Measurements from ENCODE around the gene NGFR.

NGFR gene

DNA sequence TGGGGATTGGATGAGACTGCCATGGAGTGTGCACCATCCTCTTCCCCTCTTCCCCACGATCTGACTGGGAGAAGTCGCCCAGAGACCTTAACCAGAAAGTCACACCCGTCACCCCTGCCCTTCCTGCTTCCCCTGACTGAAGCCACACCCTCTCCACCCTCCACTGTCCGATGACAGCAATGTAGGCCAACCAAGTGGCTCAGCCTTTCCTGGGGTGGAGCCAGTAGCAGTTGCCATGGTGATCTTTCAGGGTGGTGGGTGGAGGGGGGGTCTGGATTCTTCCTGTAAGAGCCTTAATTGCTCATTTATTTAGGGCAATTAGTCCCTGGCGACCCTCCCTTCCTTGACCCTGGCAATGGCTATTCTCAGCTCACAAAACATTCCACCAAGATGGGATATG is 42.9 kb upstream of the NGFR start:
- in situ Hi-C loops (cut with HindIII; ENCODE audit: low pct_ligation_motif_present, low sequenced_read_pairs): no loop called here
- no peak for DNase-seq
- Histone ChIP-seq H3K4me3 (ENCODE audit: low read depth, low read length) (no peak overlapping the region), H3K36me3 (replicated peaks) (no peaks in the 10 kb centered on the region), H3K27me3 (replicated peaks) (peaks cover 2% of the 10 kb centered on the region), H3K27ac (no peak overlapping the region)
- TF ChIP-seq, protein P1, sequence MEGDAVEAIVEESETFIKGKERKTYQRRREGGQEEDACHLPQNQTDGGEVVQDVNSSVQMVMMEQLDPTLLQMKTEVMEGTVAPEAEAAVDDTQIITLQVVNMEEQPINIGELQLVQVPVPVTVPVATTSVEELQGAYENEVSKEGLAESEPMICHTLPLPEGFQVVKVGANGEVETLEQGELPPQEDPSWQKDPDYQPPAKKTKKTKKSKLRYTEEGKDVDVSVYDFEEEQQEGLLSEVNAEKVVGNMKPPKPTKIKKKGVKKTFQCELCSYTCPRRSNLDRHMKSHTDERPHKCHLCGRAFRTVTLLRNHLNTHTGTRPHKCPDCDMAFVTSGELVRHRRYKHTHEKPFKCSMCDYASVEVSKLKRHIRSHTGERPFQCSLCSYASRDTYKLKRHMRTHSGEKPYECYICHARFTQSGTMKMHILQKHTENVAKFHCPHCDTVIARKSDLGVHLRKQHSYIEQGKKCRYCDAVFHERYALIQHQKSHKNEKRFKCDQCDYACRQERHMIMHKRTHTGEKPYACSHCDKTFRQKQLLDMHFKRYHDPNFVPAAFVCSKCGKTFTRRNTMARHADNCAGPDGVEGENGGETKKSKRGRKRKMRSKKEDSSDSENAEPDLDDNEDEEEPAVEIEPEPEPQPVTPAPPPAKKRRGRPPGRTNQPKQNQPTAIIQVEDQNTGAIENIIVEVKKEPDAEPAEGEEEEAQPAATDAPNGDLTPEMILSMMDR (IDR thresholded peaks at IDR 0.05; ENCODE audit: low read depth, low read length, missing control alignments): no peak

DNA sequence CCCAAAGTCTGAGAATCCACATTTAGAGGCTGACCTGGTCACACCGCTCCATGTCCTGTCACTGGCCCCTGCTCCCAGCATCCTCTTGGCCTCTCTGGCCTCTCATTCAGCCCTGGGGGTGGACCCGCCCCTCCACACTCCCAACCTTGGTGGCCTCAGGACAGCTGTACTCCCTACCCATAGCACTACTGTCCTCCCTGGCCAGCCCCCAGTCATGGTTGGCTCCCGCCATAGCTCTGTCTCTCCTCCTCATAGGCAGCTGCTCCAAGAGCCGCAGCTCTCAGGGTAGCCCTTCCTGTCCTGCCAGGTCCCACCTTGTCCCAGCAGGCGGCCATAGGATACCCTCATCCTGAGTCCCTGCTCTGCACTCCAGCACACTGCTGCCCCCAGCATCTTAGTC is 42.4 kb upstream of the NGFR start:
- no peak overlapping the region for H3K27ac ChIP-seq
- peaks cover 6% of the 10 kb centered on the region for H3K27me3 ChIP-seq (replicated peaks)
- H3K4me3 ChIP-seq (ENCODE audit: low read depth, low read length): no peak overlapping the region
- in situ Hi-C loops (cut with HindIII; ENCODE audit: low pct_ligation_motif_present, low sequenced_read_pairs): no loop called here
- DNase-seq: no peak
- H3K36me3 ChIP-seq (replicated peaks): no peaks in the 10 kb centered on the region
- TF ChIP-seq, protein P1 (IDR thresholded peaks at IDR 0.05; ENCODE audit: low read depth, low read length, missing control alignments): no peak

DNA sequence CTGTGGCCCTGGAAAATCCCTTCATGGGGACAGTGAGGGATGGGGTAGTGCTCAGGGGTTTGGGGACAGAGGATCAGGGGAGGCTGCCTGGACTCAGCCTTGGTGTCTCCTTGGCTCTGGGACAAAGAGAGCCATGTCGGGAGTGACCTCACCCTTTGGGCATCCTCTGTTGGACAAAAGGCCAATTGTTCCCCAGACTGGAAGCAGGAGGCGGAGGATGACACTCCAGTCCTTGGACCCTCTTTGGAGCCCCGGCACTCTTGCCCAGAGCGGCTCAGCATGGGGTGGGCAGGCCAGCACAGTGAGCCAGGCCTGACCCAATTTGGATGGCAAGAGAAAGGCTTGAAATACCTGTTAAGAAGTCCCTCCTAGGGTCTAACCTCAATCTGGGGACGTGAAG is 41.0 kb upstream of the NGFR start:
- no peak overlapping the region for H3K4me3 ChIP-seq (ENCODE audit: low read depth, low read length)
- TF ChIP-seq, protein P1 (IDR thresholded peaks at IDR 0.05; ENCODE audit: low read depth, low read length, missing control alignments): no peak
- in situ Hi-C loops (cut with HindIII; ENCODE audit: low pct_ligation_motif_present, low sequenced_read_pairs): no loop called here
- DNase-seq: no peak
- H3K36me3 ChIP-seq (replicated peaks): no peaks in the 10 kb centered on the region
- peaks cover 7% of the 10 kb centered on the region for H3K27me3 ChIP-seq (replicated peaks)
- H3K27ac ChIP-seq: no peak overlapping the region

DNA sequence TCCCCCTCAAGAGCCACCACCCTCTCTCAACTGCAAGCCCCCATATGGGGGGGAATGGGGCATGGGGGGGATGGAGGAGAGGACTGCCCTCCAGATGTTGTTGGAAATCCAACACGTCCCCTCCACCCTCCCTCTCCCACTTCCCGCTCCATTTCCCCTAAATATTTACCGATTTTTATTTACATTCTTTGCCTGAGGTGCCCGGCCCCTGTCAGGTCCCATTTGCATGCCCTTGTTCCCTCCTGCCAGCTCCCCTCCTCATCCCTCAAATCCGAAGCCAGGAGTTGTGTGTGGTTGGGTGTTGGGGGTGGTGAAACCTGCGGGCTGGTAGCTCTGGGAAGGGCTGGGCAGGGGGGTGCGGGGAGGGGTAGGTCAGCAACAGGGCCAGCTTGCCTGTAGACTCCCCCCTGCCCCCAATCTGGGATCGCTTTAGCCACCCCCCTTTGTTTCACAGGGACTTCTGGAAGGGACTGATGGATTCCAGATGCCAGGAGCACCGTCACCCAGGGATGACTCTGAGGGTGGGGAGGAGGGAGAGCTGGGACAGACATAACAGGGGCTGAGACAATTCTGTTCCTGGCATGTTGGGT is 39.7 kb upstream of the NGFR start:
- Histone ChIP-seq H3K27ac (no peak overlapping the region), H3K36me3 (replicated peaks) (no peaks in the 10 kb centered on the region), H3K27me3 (replicated peaks) (peaks cover 13% of the 10 kb centered on the region), H3K4me3 (ENCODE audit: low read depth, low read length) (no peak overlapping the region)
- TF ChIP-seq, protein P1 (IDR thresholded peaks at IDR 0.05; ENCODE audit: low read depth, low read length, missing control alignments): no peak
- DNase-seq: no peak
- in situ Hi-C loops (cut with HindIII; ENCODE audit: low pct_ligation_motif_present, low sequenced_read_pairs): no loop called here

DNA sequence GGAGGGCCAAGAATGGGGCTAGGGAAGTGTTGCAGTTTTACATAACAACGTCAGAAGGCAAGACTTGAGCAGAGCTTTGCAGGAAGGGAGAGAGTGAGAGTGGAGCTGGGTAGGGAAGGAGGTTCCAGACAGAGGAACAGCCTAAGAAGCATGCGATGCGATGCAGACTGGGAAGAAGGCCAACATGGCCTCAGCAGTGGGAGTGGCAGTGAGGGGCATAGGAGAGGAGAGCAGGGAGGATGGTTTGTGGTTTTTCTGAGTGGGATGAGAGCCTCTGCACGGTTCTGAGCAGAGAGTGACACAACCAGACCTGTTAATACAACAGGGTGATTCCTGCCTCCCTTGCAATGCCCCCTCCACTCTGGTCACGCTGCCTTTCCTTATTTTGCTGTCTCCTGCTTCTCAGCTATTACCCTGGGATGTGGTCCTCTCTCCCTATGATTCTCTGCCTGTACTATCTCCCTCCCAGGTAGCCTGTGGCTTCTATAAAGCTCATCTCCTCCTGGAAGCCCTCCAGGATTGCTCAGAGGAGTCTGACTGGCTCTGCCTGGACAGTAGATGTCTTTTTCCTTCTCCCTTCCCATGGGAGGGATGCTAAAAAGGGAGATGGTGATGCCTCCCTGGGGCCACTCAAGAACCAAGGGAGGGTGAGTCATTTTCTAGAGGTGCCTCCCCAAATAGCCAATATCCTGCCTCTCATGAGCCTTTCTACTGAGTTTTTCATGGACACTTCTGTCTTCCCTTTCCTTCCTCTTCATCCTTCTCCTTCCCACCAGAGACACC is 38.7 kb upstream of the NGFR start:
- no peak overlapping the region for H3K27ac ChIP-seq
- no peak overlapping the region for H3K4me3 ChIP-seq (ENCODE audit: low read depth, low read length)
- peaks cover 23% of the 10 kb centered on the region for H3K27me3 ChIP-seq (replicated peaks)
- DNase-seq: peak; percentile 21
- no peaks in the 10 kb centered on the region for H3K36me3 ChIP-seq (replicated peaks)
- TF ChIP-seq, protein P1 (IDR thresholded peaks at IDR 0.05; ENCODE audit: low read depth, low read length, missing control alignments): no peak
- in situ Hi-C loops (cut with HindIII; ENCODE audit: low pct_ligation_motif_present, low sequenced_read_pairs): no loop called here

All from brain microvascular endothelial cell (primary cell).